HS-5 (cell line): ENCODE data around the gene PCGF3.
"Not testable (repeated sequence)": the region's sequence is repeated elsewhere in the genome, so short reads cannot be mapped to it uniquely, and the experiment has no call there.

Source experiments
- DNase-seq: peaks from one replicate; pipeline ENCODE4 v3.0.0-alpha.2; 2012; ENCODE audit warnings: low read depth

PCGF3 gene

GRCh38 chr4:764405-765169 lies 59.0 kb downstream of the PCGF3 start:
- no peak for DNase-seq

- no peak for DNase-seq
These were observed 60.5 kb downstream of the PCGF3 start for GRCh38 chr4:766152-766515.

DNA sequence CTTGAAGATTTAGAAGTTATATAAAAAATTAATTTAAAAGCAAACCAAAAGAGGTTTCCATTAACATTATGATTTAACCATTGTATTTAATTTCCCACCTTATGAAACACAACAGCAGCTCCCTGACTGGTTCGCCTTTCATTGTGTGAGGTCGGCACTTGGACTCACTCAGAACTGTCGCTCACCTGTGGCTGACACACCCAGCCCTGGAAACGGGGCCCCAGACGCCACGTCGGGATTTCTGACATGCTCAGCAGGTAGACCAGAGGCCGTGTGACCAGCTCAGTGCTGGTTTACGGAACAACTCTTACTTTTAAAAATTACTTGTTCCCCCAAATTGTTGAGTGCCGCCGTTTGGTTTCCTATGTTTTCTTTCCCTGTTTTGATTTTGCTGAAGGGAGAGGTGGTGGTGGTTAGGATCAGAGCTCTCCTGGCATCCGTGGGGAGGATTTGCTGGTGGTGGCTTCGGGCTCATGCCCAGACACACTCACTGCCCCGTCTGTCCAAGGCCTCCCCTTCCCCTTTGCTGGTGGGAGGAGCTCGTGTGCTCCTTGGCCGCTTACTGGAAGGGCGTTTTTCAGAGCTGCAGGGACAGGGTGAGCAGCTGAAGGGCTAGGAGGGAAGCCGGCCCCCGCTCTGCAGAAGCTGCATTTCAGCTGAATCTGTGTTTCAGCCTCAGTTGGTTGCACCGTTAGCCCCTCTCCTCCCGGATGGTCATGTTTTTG lies 61.1 kb downstream of the PCGF3 start:
- no peak for DNase-seq

DNA sequence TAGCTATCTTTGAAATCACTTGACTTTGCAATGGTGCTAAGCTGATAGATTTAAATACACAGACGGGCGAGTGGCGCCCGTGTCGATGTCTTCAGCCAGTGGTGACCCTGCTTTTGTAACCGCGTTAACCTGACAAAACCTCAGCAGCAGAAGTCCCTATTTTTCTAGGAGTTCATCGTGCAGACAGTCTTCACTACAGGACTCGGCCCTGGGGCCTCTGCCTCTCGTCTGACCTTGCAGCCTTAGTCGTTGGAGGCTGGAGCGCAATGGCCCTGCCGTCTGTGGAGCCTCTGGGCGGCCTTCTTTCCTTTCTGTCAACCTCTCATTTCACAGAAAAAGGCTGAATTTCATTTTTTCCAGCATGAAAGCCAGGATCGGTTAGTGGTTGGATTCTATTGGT lies 62.4 kb downstream of the PCGF3 start:
- no peak for DNase-seq

DNA sequence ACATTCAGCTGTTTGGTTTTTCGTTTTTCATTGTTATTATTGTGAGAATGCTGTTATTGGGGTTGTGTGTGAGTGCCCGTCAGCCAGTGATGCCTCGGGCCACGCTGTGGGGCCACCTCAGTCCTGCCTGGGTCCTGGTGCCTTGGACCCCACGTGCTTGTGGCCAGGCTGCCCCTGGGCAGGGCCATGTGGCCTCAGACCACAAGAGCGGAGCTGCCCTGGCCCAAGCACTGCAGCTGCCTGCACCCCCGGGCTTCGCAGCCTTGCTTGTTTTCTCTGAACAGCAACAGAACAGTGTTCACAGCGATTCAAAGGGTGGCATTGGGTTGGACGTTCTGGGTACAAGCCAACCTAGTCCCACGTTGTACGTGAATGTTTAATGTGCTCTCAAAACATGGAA lies 63.4 kb downstream of the PCGF3 start:
- DNase-seq: no peak

DNA sequence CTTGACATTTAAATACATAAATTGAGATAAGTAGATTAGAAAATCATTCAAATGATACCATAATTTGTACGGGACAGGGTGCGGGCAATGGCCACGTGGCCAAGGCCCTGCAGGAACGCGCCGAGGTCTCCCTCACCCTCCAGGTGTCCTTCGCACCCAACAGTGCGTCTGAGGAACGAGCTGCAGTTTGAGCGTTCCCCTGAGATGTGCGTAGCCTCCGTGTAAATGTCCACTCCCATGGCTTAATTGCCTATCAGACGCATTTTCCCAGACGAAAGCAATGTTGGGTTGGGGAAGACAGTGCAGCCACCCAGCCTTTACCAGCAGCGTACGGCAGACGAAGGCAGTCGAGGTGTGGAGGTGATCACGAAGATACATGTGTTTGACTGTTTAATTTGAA lies 63.9 kb downstream of the PCGF3 start:
- no peak for DNase-seq

- DNase-seq: no peak
These were observed 64.4 kb downstream of the PCGF3 start for GRCh38 chr4:770022-770421.

DNA sequence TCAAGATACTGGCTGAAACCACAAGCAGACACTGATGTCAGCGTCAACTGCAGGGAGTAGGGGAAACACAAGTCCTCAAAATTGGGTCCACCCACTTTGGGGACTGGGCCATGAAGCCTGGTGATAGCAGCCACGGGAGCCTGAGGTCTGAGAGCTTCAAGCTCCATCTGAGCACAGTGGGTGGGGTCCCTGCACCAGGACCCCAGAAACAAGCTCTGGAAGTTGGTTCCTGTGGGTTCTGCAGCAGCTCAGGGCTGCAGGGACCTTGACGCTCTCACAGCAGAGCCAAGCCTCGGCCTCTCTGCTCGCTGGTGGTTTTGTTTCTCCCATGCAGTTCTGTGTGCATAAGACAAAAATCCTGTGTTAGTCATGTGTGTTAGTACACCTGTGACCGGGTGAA lies 65.8 kb downstream of the PCGF3 start:
- DNase-seq: no peak

- DNase-seq: no peak
These were observed 66.5 kb downstream of the PCGF3 start for GRCh38 chr4:772118-772517.

DNA sequence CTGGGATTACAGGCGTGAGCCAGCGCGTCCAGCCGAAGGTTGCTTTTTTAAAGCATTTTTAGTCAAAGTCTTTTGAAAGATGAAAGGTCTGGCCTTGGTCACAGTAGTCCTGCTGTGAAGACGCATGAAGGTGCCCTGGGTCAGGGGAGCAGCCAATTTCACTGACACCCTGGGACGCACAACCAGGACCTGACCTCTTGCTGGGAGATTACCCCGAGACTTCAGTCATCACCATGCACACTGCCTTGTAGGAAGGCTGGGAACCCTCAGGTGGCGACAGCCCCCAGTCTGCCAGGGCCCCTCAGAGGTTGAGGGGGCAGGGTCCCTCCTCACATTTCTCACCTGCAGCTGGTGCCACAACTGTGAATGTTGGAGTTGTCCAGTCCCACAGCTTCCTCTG lies 67.1 kb downstream of the PCGF3 start:
- DNase-seq: no peak

DNA sequence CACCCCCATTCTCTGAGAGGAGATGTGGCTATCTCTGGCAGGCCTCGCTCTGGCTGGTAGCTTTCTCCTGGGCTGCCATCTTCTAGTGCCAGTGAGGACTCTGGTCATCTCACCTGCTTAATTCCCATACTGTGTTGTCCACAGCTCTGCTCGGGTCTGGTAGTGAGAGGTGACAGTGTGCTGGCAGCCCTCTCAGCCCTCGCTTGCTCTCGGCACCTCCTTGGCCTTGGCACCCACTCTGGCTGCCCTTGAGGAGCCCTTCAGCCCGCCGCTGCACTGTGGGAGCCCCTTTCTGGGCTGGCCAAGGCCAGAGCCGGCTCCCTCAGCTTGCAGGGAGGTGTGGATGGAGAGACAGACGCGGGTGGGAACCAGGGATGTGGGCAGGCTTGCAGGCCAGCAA lies 67.6 kb downstream of the PCGF3 start:
- DNase-seq: no peak

- not testable (repeated sequence) for DNase-seq
These were observed 68.9 kb downstream of the PCGF3 start for GRCh38 chr4:774419-775092.

DNA sequence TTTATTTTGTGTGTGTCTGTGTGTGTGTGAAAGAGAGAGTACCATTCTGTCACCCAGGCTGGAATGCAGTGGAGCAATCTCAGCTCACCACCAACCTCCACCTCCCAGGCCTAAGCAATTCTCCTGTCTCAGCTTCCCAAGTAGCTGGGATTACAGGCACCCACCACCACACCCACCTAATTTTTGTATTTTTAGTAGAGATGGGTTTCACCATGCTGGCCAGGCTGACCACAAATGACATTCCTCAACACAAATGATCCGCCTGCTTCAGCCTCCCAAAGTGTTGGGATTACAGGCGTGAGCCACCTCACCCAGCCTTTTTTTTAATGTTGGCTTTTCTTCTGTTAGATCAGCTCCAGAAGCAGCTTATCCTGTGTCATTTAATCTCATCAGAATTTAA lies 69.9 kb downstream of the PCGF3 start:
- DNase-seq: not testable (repeated sequence)

DNA sequence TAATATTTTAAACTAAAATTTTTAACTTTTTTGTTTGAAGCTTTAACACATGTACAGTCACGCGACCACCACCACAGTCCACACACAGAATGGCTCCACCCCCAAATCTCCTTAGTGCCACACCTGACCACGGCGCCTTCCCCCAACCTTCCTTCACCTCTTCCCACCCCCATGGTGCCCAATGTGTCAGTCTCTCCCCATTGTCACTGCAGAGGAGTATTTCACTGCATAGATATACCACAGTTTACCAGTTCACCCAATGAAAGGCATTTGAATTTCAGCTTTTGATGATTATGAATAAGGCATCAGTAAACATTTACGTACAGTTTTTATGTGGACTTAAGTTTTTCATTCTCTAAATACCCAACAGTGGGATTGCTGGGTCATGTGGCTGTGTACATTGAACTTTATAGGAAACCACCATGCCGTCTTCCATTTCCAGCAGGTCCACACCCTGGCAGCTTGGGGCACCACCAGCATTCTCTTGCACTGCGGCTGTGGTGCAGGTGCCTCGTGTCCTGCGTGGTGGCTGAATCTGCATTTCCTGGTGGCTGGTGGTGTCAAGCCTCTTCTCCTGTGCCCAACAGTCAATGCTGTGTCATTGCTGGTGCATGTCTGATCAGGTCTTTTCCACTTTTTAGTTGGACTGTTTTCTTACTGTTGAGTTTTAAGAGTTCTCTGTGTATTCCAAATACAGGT lies 71.3 kb downstream of the PCGF3 start:
- DNase-seq: no peak

GRCh38 chr4:777520-778262 lies 72.1 kb downstream of the PCGF3 start:
- DNase-seq: no peak

GRCh38 chr4:779555-779954 lies 73.9 kb downstream of the PCGF3 start:
- no peak for DNase-seq

DNA sequence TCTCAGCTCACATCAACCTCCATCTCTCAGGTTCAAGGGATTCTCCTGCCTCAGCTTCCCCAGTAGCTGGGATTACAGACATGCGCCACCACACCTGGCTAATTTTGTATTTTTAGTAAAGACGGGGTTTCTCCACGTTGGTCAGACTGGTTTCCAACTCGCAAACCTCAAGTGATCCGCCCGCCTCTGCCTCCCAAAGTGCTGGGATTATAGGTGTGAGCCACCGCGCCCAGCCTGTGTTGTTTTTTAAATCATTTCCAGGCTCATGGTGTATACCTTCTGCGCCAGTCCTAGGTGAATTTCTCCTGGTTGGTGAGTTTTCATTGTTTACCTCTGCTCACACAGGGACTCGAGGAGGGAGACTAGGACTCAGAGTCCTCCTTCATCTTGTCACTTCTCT lies 74.6 kb downstream of the PCGF3 start:
- DNase-seq: not testable (repeated sequence)

GRCh38 chr4:780716-781492 lies 75.3 kb downstream of the PCGF3 start:
- DNase-seq: no peak

DNA sequence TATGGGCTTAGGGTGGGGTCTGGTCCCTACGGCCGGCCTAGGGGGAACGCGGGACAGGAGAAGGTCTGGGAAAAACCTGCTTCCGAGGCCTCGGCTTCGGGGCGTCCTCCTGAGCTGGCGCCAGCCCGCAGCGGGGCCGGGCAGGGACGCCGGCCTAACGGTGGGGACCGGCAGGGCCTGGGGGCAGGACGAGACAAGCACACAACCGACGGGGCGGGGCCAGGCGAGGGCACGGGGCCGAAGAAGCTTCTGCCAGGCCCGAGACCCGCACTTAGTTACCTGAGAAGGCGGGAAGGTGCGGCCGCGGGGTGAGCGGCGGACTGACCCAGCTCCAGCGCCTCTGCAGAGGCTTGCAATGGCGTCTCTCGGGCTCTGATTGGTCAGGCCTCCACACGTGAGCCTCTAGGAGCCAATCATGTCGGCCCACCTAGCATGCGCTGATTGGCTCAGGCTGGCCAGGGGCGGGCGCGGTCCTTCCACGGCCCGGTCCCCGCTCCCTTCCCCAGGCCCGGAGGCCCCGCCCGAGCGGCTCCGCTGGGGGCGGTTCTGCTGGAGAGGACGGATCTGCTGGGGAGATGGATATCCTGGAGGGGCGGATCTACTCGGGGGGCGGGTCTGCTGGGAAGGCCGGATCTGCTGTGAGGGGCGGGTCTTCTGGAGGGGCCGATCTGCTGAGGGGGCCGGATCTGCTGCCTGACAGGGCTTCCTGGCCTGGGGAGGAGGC lies 76.0 kb downstream of the PCGF3 start:
- DNase-seq: peak; percentile 94
